ENCODE measurements around the gene GPC6.
A peak's percentile ranks its signal among the peaks of the same experiment; 100 is the strongest.

GPC6 gene

GRCh38 chr13:94079876-94080275, 853.3 kb downstream of the GPC6 start:
- peak; percentile 93 for DNase-seq

- peak; percentile 67 for DNase-seq
These were observed 853.9 kb downstream of the GPC6 start for GRCh38 chr13:94080527-94080926.

GRCh38 chr13:94087100-94087499, 860.5 kb downstream of the GPC6 start:
- peak; percentile 73 for DNase-seq

- no peak for DNase-seq
These were observed 862.1 kb downstream of the GPC6 start for GRCh38 chr13:94088742-94089141.

GRCh38 chr13:94090773-94091480, 864.3 kb downstream of the GPC6 start:
- no peak for DNase-seq

GRCh38 chr13:94093652-94094315, 867.2 kb downstream of the GPC6 start:
- DNase-seq, result no peak

GRCh38 chr13:94109715-94110374, 883.2 kb downstream of the GPC6 start:
- no peak for DNase-seq

GRCh38 chr13:94112227-94112626, 885.6 kb downstream of the GPC6 start:
- peak; percentile 48 for DNase-seq

GRCh38 chr13:94112731-94113130, 886.1 kb downstream of the GPC6 start:
- no peak for DNase-seq

- DNase-seq, result no peak
These were observed 886.6 kb downstream of the GPC6 start for GRCh38 chr13:94113245-94113644.

GRCh38 chr13:94114166-94114565, 887.6 kb downstream of the GPC6 start:
- DNase-seq, result peak; percentile 35

- DNase-seq, result peak; percentile 54
These were observed 888.4 kb downstream of the GPC6 start for GRCh38 chr13:94115054-94115453.

- DNase-seq, result peak; percentile 38
These were observed 892.8 kb downstream of the GPC6 start for GRCh38 chr13:94119360-94119936.

GRCh38 chr13:94120878-94121277, 894.3 kb downstream of the GPC6 start:
- peak; percentile 82 for DNase-seq

GRCh38 chr13:94121686-94122085, 895.1 kb downstream of the GPC6 start:
- no peak for DNase-seq

GRCh38 chr13:94122300-94122915, 895.8 kb downstream of the GPC6 start:
- DNase-seq, result no peak

GRCh38 chr13:94123557-94123956, 897.0 kb downstream of the GPC6 start:
- peak; percentile 83 for DNase-seq

GRCh38 chr13:94128430-94128829, 901.8 kb downstream of the GPC6 start:
- DNase-seq, result peak; percentile 70

- peak; percentile 47 for DNase-seq
These were observed 902.9 kb downstream of the GPC6 start for GRCh38 chr13:94129490-94129894.

GRCh38 chr13:94138831-94139230, 912.2 kb downstream of the GPC6 start:
- DNase-seq, result no peak

GRCh38 chr13:94139393-94139995, 912.9 kb downstream of the GPC6 start:
- peak; percentile 79 for DNase-seq

GRCh38 chr13:94140027-94140426, 913.4 kb downstream of the GPC6 start:
- peak; percentile 30 for DNase-seq

GRCh38 chr13:94140511-94140910, 913.9 kb downstream of the GPC6 start:
- DNase-seq, result peak; percentile 73

All from NCI-H69 (cell line).